Raji (cell line): ENCODE results near the gene ANTKMT.

Source experiments
- POLR2A ChIP-seq: IDR thresholded peaks from 2 replicates; pipeline ENCODE4 v1.6.1; 2011; ENCODE audit warnings: low read depth, low read length, control low read depth; ENCODE audit not compliant: insufficient read depth

ANTKMT gene, protein sequence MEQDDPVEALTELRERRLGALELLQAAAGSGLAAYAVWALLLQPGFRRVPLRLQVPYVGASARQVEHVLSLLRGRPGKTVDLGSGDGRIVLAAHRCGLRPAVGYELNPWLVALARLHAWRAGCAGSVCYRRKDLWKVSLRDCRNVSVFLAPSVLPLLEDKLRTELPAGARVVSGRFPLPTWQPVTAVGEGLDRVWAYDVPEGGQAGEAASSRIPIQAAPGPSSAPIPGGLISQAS

DNA sequence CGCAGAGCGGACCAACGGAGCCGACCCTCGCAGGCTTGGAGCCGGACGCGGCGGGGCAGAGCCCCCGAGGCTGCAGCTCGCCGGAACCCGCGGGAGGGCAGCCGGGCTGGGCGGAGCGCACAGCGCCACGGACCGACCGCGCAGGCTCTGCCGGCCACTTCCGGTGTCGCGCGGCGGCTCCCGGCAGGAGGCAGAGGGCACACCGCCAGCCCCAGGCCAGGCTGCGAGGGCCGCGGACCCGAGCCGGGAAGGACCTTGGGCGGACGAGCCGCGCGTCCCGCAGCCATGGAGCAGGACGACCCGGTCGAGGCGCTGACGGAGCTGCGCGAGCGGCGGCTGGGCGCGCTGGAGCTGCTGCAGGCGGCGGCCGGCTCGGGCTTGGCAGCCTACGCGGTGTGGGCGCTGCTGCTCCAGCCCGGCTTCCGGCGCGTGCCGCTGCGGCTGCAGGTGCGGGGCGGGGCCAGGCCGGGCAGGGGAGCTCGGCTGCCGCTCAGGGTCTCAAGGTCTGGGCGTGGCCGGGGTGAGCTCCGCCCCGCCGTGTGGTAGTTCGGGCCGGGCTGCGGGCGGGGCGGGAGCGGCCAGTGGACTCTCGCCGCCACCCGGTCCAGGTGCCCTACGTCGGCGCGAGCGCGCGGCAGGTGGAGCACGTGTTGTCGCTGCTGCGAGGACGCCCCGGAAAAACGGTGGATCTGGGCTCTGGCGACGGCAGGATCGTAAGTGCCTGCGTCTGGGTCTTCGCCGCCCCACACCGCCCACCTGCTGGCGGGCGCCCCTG, at the start of gene ANTKMT:
Gene ANTKMT (plus strand): TSS at position 157 of the 775 bp plus-strand sequence. CDS start 129 bp downstream, at position 286.
- TF ChIP-seq POLR2A = peak; percentile 98

DNA sequence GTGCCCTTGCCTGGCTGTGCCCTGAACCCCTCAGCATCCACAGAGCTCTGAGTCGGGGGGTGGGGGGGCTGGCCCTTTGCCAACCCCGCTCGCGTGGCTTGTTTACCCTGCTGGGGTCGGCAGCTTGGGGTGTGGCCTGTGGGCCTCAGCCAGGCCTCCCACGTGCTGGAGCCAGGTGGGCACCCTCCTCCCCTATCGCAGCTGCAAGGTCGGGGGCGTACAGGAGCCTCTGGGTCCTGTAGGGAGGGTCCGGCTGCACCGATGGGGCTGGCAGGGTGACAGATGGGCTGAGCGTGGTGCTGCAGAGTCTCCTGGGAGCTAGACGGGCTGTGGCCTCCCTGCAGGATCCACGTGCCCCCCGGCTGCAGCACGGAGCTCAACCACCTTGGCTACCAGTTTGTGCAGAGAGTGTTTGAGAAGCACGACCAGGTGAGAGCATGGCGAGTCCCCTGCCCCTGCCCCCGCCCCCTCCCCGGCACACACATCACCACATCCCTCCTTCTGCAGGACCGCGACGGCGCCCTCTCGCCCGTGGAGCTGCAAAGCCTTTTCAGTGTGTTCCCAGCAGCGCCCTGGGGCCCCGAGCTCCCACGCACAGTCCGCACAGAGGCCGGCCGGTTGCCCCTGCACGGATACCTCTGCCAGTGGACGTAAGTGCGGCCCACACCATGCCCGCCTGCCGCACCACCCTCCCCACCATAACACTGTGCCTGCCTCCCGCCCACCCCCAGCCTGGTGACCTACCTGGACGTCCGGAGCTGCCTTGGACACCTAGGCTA, 49.4 kb upstream of the ANTKMT start:
- no peak for TF ChIP-seq POLR2A

DNA sequence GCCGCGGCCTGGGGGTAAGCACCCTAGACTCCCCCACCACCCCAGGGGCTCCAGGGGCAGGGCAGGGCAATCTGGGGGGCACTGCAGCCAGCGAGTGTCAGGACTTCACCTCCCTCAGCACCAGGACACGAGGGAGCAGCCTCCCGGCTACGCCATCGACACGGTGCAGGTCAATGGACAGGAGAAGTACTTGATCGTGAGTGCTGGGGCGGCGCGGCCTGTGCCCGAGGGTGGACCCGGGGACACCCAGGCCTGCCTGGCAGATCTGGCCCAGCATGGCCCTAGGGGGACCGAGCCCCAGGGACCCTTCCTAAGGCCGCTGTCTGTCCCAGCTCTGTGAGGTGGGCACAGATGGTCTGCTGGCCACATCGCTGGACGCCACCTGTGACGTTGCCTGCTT, 48.6 kb upstream of the ANTKMT start:
- no peak for TF ChIP-seq POLR2A

DNA sequence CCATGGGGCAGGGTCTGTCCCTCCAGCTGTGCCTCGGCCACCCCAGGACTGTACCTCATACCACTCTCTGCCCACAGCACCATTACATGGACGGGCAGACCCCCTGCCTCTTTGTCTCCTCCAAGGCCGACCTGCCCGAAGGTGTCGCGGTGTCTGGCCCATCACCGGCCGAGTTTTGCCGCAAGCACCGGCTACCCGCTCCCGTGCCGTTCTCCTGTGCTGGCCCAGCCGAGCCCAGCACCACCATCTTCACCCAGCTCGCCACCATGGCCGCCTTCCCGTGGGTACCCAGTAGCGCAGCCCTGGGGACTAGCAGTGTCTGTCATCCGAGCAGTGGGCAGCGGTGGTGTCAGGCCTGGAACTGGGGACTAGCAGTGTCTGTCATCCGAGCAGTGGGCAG, 48.1 kb upstream of the ANTKMT start:
- no peak for TF ChIP-seq POLR2A

DNA sequence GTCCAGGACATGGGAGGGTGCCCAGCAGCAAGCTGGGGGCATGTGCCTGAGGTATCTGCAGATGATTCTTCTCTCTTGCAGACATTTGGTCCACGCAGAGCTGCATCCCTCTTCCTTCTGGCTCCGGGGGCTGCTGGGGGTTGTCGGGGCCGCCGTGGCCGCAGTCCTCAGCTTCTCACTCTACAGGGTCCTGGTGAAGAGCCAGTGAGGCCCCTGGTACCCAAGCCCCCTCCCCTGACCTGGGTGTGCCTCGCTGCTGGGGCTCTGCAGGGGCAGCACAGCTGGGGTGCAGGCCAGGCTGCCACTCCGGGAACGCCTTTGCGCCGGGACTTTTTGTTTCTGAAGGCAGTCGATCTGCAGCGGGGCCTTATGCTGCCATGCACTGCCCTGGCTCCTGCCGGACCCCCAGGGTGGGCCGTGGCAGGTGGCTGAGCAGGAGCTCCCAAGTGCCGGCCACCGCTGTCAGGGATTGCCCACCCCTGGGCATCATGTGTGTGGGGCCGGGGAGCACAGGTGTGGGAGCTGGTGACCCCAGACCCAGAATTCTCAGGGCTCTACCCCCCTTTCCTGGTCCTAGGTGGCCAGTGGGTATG, 47.5 kb upstream of the ANTKMT start:
- TF ChIP-seq POLR2A = no peak

DNA sequence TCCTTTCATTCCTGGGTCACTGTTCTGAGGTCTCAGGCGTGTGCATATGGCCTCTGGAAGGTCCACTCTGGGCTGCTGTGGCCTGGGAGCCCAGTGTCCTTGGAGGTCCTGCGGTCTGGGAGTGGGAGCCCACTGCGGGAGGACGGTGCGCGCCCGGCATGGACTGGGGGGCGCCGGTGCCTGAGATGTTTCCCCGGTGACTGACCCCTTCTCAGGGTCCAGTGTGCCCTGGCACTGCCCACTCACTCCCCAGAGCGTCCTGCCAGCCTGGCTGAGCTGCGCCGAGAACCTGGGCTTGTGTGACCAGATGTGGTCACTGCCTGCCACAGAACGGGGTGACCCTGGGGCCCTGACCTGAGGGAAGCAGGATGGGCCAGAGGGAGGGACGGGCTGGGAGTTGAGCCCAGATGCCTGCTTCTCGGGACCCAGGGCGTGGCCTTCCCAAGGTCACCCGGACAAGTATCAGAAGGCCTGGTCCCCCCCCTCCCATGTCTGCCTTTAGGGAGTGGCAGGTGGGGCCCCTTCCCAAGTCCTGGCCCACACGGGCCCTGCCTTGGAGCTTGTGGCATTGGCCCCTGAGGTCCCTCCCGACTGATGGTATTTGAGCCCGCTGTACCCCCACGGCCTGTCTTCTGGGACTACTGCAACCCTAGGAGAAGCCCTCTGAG, 46.6 kb upstream of the ANTKMT start:
- no peak for TF ChIP-seq POLR2A

DNA sequence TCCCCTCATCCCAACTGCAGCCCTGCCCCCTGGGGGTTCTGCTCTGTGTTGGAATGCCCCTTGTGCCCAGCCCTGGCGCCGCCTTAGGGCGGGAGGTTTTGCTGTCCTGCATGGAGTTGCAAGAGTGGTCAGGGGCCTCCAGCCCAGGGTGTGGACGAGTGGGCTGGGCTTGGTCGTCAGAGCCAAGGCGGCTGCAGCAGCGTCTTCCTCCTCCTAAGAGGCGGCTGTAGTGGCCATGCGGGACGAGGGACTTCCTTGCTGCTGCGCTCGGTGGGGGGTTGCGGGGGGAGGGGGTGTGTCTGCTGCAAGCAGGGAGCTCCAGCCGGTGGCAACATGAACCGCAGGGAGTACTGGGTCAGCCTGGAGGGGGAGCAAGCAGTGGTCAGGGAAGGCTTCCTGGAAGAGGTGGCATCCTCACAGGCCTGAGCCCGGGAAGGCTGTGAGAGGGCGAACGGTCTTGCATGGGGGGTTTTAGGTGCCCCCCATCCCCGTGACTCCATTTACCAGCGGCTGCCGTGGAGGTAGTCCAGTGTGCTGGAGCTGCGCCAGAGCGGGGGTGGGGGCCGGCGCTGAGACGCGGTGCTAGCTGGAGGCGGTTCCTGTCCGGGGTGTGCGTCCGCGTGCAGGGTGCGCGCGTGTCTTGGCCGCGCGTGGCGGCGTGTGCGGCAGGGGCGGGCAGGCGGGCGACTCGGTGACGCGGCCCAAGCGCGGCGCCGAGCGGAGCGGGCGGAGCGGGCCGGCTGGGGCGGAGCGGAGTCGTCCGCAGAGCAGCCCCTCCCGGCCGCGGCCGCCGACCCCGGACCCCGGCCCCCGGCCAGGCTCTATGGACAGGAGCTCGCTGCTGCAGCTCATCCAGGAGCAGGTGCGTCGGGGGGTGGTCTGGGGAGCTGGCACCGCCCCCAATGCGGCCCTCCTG, 45.7 kb upstream of the ANTKMT start, which contains the start of gene RHBDL1:
Gene RHBDL1 (plus strand): TSS at position 704 of the 916 bp plus-strand sequence. CDS start 120 bp downstream, at position 824.
- TF ChIP-seq POLR2A = no peak

DNA sequence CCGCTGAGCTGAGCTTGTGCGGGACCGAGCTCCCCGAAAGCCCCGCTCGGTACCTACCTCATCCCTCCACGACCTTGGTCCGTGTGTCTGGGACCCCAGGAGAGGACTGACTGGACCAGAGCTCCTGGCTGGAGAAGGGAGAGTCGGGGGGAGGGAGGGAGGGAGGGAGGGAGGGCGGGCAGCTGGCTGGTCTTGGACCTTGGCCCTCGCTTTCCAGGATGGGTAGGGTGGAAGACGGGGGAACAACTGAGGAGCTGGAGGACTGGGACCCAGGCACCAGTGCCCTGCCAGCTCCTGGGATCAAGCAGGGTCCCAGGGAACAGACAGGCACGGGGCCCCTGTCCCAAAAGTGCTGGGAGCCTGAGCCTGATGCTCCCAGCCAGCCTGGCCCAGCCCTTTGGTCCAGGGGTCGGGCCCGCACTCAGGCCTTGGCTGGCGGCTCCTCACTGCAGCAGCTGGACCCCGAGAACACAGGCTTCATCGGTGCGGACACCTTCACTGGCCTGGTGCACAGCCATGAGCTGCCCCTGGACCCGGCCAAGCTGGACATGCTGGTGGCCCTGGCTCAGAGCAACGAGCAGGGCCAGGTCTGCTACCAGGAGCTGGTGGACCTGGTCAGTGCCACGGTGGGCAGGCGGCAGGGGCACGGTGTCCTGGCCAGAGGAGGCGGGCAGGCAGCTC, 44.9 kb upstream of the ANTKMT start:
- TF ChIP-seq POLR2A = no peak

DNA sequence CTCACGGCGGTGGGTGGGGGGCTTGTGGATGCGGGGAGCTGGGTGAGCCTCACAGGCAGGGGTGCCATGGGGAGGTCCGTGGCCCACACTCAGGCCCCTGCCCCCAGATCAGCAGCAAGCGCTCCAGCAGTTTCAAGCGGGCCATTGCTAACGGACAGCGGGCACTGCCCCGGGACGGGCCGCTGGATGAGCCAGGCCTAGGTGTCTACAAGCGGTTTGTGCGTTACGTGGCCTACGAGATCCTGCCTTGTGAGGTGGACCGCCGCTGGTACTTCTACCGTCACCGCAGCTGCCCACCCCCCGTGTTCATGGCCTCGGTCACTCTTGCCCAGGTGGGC, 44.4 kb upstream of the ANTKMT start:
- TF ChIP-seq POLR2A = no peak

DNA sequence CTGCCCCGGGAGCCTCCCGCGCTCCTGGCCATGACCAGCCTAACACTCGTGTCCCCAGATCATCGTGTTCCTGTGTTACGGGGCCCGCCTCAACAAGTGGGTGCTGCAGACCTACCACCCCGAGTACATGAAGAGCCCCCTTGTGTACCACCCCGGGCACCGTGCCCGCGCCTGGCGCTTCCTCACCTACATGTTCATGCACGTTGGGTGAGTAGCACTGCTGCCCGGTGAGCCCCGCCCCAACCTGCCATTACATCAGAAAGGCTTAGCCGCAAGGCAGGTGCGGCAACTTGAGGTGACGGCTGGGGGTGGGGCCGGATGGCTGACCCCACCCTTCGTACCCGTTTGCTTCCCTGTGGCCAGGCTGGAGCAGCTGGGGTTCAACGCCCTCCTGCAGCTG, 44.0 kb upstream of the ANTKMT start:
- TF ChIP-seq POLR2A = no peak

DNA sequence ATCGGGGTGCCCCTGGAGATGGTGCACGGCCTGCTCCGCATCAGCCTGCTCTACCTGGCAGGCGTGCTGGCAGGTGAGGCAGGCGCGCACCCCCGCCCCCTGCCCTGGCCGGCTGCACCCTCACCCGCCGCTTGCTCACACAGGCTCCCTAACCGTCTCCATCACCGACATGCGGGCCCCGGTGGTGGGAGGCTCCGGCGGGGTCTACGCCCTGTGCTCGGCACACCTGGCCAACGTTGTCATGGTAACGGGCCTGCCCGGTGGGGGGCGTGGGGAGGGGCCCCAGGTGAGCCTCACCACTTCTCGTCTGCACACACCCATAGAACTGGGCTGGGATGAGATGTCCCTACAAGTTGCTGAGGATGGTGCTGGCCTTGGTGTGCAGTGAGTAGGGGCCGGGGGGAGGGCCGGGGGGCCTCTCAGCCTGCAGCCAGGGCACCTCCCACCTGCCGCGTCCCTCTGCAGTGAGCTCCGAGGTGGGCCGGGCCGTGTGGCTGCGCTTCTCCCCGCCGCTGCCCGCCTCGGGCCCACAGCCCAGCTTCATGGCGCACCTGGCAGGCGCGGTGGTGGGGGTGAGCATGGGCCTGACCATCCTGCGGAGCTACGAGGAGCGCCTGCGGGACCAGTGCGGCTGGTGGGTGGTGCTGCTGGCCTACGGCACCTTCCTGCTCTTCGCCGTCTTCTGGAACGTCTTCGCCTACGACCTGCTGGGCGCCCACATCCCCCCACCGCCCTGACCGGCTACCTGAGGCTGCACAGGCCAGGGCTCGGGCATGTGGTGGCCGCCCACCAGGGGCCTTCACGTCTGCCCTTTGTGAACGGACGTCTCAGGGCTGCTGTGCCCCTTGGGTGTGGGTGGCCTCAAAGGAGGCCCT, 43.4 kb upstream of the ANTKMT start:
- no peak for TF ChIP-seq POLR2A

DNA sequence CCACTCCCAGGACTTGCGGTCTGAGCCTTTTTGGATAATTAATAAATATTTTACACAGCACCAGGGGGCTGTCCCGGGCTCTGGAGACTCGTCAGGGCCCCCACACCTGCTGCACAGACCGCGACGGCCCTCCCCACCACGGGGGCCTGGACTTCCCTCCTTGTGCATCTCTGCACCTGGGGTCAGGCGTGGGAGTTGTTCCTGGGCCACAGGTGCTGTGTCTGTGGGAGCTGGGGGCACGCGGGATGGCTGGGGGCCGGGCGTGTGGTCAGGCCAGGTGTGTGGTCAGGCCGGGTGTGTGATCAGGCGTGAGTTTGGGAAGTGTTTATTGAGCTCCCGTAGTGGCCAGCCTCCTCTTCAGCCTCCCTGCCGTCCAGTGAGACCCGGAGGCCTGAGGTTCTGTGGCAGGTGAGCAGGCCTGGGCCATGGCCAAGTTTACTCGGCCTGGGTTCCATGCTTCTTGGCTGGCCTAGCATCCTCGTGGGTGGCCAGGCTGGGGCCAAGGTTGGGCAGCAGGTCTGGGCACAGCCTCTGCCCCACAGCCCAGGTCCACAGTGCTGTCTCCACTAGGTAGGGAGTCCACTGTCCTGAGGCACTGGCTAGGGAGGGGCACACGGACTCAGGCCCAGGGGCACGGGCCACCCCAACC, 42.6 kb upstream of the ANTKMT start:
- TF ChIP-seq POLR2A = no peak
